ENCODE measurements around the gene TBX6.

Gene TBX6

DNA sequence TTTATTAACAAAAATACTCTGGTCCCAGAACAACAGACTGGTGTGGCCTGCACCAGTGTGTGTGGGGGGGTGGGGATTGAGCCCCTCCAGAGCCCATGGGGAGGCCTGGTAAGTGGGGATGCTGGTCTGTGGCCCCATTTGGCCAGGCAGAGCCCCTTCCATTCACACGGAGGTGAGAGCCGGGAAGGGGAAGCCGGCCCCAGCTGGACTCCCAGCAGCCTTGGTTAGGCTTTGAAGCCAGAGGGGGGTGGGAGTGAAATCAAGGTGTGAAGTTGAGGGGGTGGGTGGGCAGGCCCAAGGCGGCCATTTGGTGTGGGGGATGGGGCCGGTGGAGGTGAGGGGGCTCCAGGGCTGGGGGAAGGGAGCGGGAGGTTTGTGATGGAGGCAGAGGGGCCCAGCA is 5.9 kb downstream of the TBX6 start:
- intact Hi-C loops (cut with micrococcal nuclease) = no loop called here
- H3K36me3 Mint-ChIP-seq (ENCODE audit: low read depth) = peaks cover 77% of the 10 kb centered on the region
- peaks cover 8% of the 10 kb centered on the region for H3K9me3 Mint-ChIP-seq
- H3K4me1 Mint-ChIP-seq (ENCODE audit: low read depth) = peaks cover 76% of the 10 kb centered on the region
- peak overlapping the region; percentile 84 for H3K27ac Mint-ChIP-seq
- H3K4me3 Mint-ChIP-seq = no peak overlapping the region
- H3K27me3 Mint-ChIP-seq = no peaks in the 10 kb centered on the region

DNA sequence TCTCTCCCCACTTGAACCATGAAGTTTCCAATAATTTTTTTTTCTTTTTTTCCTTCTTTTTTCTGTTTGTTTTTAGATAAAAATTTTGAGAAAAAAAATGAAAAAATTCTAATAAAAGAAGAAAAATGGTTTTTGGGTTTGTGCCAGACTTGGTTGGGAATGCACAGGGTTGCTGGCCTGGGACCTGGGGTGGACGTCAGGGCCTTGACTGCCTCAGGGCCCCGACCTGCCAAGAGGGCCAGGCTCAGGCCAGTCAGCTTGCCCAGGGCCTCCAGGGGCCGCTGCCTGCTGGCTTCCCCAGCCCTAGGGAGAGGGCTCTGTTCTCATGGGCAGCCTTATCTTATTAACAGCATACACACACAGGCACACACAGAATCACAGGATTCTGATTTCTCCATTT is 6.5 kb downstream of the TBX6 start:
- Mint-ChIP-seq H3K27me3 (no peaks in the 10 kb centered on the region), H3K27ac (peak overlapping the region; percentile 84), H3K4me3 (no peak overlapping the region), H3K9me3 (peaks cover 8% of the 10 kb centered on the region), H3K4me1 (ENCODE audit: low read depth) (peaks cover 70% of the 10 kb centered on the region), H3K36me3 (ENCODE audit: low read depth) (peaks cover 81% of the 10 kb centered on the region)
- intact Hi-C loops (cut with micrococcal nuclease) = no loop called here

DNA sequence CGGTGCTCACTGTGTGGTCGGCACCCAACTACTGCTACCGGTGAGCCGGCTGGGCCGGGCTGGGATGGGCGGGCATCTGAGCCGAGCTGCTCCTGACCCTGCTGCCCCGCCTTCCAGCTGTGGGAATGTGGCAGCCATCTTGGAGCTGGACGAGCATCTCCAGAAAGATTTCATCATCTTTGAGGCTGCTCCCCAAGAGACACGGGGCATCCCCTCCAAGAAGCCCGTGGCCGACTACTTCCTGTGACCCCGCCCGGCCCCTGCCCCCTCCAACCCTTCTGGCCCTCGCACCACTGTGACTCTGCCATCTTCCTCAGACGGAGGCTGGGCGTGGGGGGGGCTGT is 6.9 kb downstream of the TBX6 start:
- Mint-ChIP-seq H3K27ac (no peak overlapping the region), H3K36me3 (ENCODE audit: low read depth) (peaks cover 84% of the 10 kb centered on the region), H3K27me3 (no peaks in the 10 kb centered on the region), H3K4me3 (no peak overlapping the region), H3K4me1 (ENCODE audit: low read depth) (peaks cover 65% of the 10 kb centered on the region), H3K9me3 (peaks cover 8% of the 10 kb centered on the region)
- intact Hi-C loops (cut with micrococcal nuclease) = no loop called here

DNA sequence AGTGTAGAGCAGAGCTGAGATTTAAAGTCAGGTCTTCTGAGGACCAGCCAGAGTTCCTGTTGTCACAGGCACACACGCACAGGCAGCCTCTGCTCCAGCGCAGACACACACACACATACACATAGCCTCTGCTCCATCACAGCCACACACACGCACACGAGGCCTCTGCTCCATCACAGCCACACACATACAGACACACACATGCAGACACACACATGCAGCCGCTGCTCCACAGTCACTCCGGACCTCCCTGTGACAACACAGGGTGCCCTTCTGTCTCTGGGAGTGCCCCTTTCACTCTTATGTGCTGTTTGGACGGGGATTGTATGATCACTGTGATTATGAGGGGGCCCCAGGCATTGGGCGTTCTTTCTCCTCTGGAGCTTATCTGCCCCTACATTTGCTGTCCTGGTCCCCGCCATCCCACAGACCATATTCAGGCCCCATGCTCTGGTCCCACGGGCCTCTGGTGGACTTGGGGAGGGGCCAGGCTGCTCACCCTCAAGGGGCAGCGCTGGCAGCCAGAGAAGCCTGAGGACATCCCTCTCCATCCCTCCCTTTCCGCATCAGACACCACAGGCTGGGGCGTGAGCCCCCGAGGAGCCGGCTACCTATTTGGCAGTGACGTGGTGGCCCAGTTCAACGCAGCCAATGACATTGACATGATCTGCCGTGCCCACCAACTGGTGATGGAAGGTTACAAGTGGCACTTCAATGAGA is 7.5 kb downstream of the TBX6 start:
- Mint-ChIP-seq H3K36me3 (ENCODE audit: low read depth) (peaks cover 90% of the 10 kb centered on the region), H3K27me3 (no peaks in the 10 kb centered on the region), H3K27ac (no peak overlapping the region), H3K4me1 (ENCODE audit: low read depth) (peaks cover 60% of the 10 kb centered on the region), H3K4me3 (no peak overlapping the region), H3K9me3 (peaks cover 8% of the 10 kb centered on the region)
- intact Hi-C loops (cut with micrococcal nuclease) = no loop called here

DNA sequence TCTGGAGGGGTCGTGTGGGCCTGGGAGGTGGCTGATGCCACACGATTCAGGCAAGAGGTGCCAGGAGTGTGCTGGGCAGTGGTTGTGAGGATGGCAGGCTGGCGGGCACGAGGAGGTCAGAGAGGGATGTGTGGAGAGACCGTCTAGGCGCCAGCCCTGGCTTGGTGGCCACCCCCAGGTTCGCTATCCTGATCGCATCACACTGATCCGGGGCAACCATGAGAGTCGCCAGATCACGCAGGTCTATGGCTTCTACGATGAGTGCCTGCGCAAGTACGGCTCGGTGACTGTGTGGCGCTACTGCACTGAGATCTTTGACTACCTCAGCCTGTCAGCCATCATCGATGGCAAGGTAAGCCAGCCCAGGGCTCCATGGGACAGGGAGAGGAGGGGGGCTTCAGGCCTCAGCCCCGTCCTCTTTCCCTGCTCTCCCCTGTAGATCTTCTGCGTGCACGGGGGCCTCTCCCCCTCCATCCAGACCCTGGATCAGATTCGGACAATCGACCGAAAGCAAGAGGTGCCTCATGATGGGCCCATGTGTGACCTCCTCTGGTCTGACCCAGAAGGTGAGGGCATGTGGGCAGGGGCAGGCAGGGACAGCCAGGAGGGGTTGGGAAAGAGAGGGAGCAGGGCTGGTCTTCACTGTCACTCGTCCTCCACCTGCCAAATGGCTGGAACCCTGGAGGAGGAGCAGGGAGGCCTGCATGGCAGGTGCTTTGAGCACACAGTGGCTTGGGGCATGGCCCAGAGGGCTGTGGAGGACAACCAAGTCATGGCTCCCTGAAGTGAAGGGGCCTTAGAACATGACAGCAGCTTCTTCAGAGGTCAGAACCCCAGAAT is 8.3 kb downstream of the TBX6 start:
- no peaks in the 10 kb centered on the region for H3K27me3 Mint-ChIP-seq
- H3K9me3 Mint-ChIP-seq = peaks cover 8% of the 10 kb centered on the region
- no peak overlapping the region for H3K27ac Mint-ChIP-seq
- peaks cover 98% of the 10 kb centered on the region for H3K36me3 Mint-ChIP-seq (ENCODE audit: low read depth)
- no peak overlapping the region for H3K4me3 Mint-ChIP-seq
- H3K4me1 Mint-ChIP-seq (ENCODE audit: low read depth) = peaks cover 58% of the 10 kb centered on the region
- intact Hi-C loops (cut with micrococcal nuclease) = no loop called here

DNA sequence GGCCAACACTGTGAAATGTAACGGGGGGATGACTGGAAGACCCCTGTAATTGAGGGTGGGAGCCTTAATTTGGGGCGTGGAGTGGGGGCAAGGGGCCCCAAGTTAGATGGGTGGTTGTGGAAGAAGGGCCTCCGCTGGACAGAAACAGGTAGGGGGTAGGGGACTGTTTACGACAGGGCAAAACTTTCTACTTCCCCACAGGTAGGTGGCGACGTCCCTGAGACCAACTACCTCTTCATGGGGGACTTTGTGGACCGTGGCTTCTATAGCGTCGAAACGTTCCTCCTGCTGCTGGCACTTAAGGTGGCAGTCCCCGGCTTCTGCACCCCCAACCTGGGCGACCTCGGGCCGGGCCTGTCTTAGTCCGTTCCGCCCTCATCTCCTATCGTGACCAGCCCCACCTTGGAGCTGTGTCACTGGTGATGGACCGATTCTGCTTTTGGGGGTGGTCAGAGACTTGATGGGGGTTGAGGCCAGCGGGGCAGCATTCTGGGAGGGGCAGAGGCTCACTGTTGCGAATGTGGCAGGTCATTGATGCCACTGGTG is 9.1 kb downstream of the TBX6 start:
- intact Hi-C loops (cut with micrococcal nuclease) = no loop called here
- Mint-ChIP-seq H3K27ac (no peak overlapping the region), H3K4me3 (no peak overlapping the region), H3K9me3 (peaks cover 4% of the 10 kb centered on the region), H3K27me3 (no peaks in the 10 kb centered on the region), H3K4me1 (ENCODE audit: low read depth) (peaks cover 58% of the 10 kb centered on the region), H3K36me3 (ENCODE audit: low read depth) (peaks cover 98% of the 10 kb centered on the region)

DNA sequence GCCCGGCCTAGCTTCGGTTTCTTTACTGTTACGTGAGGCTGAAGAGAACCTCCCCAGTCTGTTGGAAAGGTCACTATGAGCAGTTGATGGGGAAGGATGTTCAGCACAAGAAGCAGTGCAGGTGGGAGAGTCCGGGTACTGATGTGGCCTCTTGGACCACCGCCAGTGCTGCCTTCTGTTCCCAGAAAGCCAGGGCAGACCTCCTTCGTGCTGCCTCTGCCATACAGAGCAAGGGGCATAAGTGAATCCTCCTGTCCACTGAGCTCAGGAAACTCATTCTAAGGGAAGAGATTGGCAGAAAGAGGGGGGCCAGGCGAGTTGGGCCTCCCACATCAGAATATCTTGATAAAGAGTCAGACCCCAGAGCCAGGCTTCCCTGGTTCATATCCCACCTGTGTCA is 12.2 kb downstream of the TBX6 start:
- H3K27ac Mint-ChIP-seq = no peak overlapping the region
- H3K4me1 Mint-ChIP-seq (ENCODE audit: low read depth) = peaks cover 55% of the 10 kb centered on the region
- peaks cover 92% of the 10 kb centered on the region for H3K36me3 Mint-ChIP-seq (ENCODE audit: low read depth)
- no peaks in the 10 kb centered on the region for H3K9me3 Mint-ChIP-seq
- no peak overlapping the region for H3K4me3 Mint-ChIP-seq
- intact Hi-C loops (cut with micrococcal nuclease) = no loop called here
- H3K27me3 Mint-ChIP-seq = no peaks in the 10 kb centered on the region

DNA sequence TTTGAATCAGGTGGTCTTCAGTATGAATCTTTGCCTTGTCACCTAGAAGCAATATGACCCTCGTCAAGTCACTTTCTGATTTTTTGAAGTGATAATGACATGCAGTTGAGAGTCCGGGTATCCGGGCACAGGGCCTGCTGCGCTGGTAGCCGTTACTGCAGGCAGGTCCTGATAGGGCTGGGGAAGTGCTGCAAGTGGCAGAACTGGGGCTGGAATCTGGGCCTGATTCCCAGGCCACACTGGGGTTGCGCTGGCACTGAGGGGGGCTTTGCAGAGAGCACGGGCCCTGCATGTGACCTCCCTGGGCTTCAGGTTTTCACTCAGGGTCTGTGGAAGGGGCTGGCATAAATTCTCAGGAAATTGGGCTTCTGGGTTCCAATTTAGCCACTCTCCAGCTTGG is 13.0 kb downstream of the TBX6 start:
- H3K36me3 Mint-ChIP-seq (ENCODE audit: low read depth) = peaks cover 90% of the 10 kb centered on the region
- H3K9me3 Mint-ChIP-seq = no peaks in the 10 kb centered on the region
- H3K4me3 Mint-ChIP-seq = no peak overlapping the region
- no peak overlapping the region for H3K27ac Mint-ChIP-seq
- H3K4me1 Mint-ChIP-seq (ENCODE audit: low read depth) = peaks cover 49% of the 10 kb centered on the region
- intact Hi-C loops (cut with micrococcal nuclease) = no loop called here
- H3K27me3 Mint-ChIP-seq = no peaks in the 10 kb centered on the region

DNA sequence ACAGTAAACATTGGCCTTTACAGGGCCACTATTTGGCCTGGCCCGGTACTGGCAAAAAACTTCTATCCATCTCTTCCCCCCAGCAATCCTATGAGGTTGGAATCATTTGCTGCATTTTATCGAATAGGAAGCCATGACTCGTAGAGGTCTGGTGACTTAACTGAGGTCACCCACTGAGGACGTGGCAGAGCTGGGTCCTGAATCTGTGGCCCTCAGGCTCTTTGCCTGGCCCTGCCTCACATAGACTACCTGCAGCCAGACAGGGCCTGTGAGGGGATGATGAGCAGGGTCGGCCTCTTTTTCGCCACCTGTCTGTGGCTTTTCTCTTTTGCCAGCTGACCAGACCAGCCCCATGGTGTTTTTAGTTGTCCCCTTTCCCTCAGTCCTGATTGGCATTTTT is 14.1 kb downstream of the TBX6 start:
- Mint-ChIP-seq H3K4me3 (no peak overlapping the region), H3K36me3 (ENCODE audit: low read depth) (peaks cover 90% of the 10 kb centered on the region), H3K9me3 (no peaks in the 10 kb centered on the region), H3K27ac (peak overlapping the region; percentile 86), H3K4me1 (ENCODE audit: low read depth) (peaks cover 38% of the 10 kb centered on the region), H3K27me3 (no peaks in the 10 kb centered on the region)
- intact Hi-C loops (cut with micrococcal nuclease) = no loop called here

DNA sequence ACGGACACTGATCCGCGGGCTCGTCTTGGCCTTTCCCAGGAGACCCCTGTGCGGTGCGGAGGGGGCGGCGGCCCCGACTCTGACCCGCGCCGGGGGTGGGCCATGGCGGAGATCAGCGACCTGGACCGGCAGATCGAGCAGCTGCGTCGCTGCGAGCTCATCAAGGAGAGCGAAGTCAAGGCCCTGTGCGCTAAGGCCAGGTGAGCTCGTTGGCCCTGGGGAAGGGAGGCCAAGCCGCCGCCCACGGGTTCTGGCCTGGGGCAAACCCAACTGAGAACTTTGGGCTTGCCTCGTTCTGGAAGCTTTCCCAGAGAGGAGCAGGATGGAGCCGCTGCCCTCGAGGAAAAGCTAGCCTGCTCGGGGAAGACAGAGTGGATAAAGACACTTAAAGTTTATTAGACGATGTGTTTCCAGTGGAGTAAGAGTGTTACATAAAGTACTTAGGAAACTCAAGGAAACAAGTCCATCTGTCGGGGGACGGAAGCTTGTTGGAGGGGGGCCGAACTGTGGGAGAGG is 15.4 kb downstream of the TBX6 start:
- Mint-ChIP-seq H3K36me3 (ENCODE audit: low read depth) (peaks cover 90% of the 10 kb centered on the region), H3K27me3 (no peaks in the 10 kb centered on the region), H3K27ac (peak overlapping the region; percentile 86), H3K4me3 (peak overlapping the region; percentile 88), H3K4me1 (ENCODE audit: low read depth) (peaks cover 34% of the 10 kb centered on the region), H3K9me3 (no peaks in the 10 kb centered on the region)
- intact Hi-C loops (cut with micrococcal nuclease) = no loop called here

DNA sequence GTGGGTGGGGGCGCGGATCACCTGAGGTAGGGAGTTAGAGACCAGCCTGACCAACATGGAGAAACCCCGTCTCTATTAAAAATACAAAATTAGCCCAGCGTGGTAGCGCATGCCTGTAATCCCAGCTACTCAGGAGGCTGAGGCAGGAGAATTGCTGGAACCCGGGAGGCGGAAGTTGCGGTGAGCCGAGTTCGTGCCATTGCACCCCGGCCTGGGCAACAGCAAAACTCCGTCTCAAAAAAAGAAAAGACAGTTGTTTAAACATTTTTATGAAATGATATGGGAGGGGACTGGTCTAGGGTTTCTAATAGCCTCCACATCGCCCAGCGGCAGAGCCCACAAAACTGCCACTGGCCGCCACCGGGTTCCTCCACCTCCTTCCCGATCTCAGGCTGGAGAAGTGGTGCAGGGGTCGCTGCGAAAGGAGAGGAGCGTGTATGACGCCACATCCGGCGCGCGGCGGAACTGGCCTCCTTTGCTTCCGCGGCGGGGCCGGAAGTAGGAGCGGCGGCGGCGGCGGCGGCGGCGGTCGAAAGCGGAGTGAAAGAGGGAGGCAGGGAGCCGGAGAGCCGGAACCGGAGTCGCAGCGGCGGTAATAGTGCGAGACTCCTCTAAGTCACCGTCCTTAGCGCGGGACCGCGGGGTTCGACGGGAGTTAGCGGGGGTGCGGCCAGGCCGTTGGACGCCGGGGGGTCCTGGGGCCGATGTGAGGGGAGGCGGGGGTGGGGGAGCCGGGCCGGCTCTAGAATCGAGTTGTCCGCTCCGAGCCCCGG is 16.0 kb downstream of the TBX6 start, which contains the start of gene PPP4C:
PPP4C (plus strand) TSS at position 492 of the 773 bp plus-strand sequence. CDS start 384 bp downstream, outside the sequence.
- Mint-ChIP-seq H3K4me3 (peak within 1 kb of the TSS; percentile 88), H3K9me3 (no peaks in the 10 kb centered on the region), H3K27me3 (no peaks in the 10 kb centered on the region), H3K36me3 (ENCODE audit: low read depth) (peaks cover 90% of the 10 kb centered on the region), H3K27ac (peak within 1 kb of the TSS; percentile 86), H3K4me1 (ENCODE audit: low read depth) (peaks cover 39% of the 10 kb centered on the region)
- intact Hi-C loops (cut with micrococcal nuclease) = no loop called here

DNA sequence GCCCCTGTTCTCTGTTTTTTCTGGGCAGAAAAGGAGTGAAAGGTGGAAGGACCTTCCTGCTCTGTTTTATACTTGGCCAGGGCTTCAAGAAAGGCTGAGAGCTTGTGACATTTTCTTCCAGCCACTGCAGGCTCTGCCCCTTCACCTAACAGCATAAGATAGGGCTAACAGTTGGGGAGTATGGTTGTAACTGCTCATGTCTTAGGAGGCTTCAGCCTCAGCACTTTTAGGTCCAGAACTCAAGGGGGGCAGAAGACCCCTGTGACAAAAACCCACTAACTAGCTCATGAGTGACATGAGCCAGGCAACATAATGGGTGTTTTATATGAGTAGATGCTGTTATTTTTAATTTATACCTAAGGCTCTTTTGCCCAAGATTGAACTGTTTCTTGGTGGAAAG is 21.2 kb downstream of the TBX6 start:
- Mint-ChIP-seq H3K27me3 (no peaks in the 10 kb centered on the region), H3K4me3 (no peak overlapping the region), H3K9me3 (no peaks in the 10 kb centered on the region), H3K27ac (peak overlapping the region; percentile 15), H3K36me3 (ENCODE audit: low read depth) (peaks cover 92% of the 10 kb centered on the region), H3K4me1 (ENCODE audit: low read depth) (peaks cover 45% of the 10 kb centered on the region)
- intact Hi-C loops (cut with micrococcal nuclease) = no loop called here

DNA sequence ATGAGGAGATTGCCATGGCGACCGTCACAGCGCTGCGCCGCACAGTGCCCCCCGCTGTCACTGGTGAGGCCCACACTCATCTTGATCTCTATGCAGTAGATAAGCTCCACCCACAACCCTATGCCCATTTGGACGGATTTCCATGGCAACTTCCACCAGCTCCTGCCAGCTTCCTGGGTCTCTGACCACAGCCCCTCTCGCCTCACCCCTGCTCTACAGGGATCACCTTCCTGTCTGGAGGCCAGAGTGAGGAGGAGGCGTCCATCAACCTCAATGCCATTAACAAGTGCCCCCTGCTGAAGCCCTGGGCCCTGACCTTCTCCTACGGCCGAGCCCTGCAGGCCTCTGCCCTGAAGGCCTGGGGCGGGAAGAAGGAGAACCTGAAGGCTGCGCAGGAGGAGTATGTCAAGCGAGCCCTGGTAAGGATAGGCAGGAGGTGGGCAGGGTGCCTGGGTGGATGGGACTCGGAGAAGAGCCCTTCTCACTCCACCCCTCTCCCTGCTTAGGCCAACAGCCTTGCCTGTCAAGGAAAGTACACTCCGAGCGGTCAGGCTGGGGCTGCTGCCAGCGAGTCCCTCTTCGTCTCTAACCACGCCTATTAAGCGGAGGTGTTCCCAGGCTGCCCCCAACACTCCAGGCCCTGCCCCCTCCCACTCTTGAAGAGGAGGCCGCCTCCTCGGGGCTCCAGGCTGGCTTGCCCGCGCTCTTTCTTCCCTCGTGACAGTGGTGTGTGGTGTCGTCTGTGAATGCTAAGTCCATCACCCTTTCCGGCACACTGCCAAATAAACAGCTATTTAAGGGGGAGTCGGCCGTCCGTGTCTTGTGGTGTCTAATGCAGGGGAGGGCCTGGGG is 21.9 kb downstream of the TBX6 start:
- peaks cover 98% of the 10 kb centered on the region for H3K36me3 Mint-ChIP-seq (ENCODE audit: low read depth)
- peak overlapping the region; percentile 44 for H3K4me3 Mint-ChIP-seq
- intact Hi-C loops (cut with micrococcal nuclease) = no loop called here

More for the DNA sequence above, 21.9 kb downstream of the TBX6 start:
- H3K27me3 Mint-ChIP-seq = no peaks in the 10 kb centered on the region
- H3K27ac Mint-ChIP-seq = peak overlapping the region; percentile 45
- peaks cover 50% of the 10 kb centered on the region for H3K4me1 Mint-ChIP-seq (ENCODE audit: low read depth)
- no peaks in the 10 kb centered on the region for H3K9me3 Mint-ChIP-seq
